ENCODE measurements around the gene FTSJ1. TPM values are rescaled to one million over a fixed set of nuclear protein-coding genes. Genes with fewer than 3 reads are reported as not detected.

FTSJ1 gene
- total and polyA plus RNA-seq, 2 of the 4 experiments (the other 2 are of a cell fraction): 50.8 to 59.9 TPM

DNA sequence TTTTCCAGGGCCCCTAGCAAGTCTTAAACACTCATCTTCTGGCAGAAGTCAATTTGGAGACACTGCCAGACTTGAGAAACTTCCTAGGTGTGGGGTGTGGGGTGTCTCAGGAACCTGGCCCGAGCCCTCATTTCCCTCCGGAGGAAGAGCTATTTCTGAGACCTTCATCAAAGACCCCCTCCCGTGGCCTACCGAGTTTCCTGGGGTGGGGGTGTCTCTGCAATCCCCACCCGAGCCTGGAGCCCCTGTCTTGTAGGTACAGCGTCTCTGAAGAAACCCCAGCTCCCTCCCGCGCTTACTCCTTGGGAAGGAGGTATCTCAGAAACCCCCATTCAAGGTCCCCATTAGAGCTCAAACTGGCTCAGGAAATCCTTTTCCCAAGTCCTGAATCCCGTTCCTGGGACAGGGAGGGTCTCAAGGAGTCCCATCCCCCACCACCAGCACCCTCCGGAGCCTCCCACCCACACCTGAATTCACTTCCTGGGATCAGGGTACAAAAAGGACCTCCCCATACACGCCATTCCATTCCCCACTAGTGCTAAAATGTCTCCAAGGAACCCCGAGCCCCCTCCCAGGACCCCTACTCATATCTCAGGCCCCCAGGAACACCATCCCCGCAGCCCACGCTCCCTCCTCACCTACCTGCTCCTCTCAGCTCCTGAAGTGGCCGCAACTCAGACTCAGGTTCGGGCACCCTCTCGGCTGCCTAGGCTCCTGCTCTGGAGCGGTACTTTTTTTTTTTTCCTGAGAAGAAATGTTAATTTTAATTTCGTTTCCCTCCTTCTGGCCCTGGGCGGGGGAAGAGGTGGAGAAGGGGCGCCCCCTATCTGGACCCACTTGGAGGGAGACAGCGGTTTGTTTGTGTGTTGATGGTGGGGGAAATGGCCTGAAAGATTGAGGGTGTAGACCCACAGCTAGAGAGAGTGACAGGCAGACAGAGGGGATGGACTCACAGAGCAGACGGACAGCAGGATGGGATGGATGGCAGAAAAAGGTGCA is 7.0 kb upstream of the FTSJ1 start (continued):
- TF ChIP-seq SMC3 (IDR thresholded peaks at IDR 0.05; ENCODE audit: low read depth, low read length) (no peak), FOS (IDR thresholded peaks at IDR 0.05; ENCODE audit: low read depth, low read length) (no peak)

DNA sequence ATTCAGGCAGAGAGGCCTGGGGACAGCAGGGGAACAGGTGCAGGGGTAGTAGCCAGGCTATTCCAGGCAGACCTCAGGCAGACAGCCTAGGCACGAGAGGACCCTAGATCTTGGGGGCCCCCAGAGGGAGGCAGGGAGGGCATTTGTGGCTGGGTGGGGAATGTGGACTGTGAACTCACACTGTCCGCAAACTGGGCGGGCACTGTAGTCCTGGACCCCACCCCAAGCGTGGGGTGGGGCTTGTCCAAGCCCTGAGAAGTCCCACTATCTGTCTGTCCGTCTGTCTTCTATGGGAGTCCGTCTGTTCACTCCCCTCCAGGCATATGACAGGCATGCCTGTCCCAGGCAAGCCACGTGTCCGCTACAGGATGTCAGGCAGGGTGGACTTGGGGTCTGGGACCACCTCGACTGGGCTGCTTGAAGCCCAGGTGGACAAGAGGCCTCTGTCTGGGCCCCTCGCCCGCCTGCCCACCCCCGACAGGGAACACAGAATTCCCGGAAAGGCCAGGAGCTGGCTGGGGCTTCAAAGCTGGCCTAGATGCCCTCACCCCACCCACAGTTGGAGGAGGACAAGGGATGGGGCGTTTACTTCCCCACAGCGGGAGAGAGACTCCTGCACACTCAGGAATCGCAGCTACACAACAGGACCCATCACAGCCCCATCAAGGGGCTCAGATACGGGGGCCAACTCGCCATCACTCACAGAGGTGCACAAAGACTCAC is 5.7 kb upstream of the FTSJ1 start, which contains the start of gene SLC38A5:
Gene SLC38A5, minus strand, starts transcription at position 151 of the 723 bp plus-strand sequence. CDS start 2,336 bp downstream, outside the sequence.
- 68% methylated on average over 7 of the region's 18 CpGs; no CpG with 5 or more reads in 1 of the 2 experiments for WGBS, 2 experiments (ENCODE audit: extremely low coverage in 2 of 2, insufficient read length in 1 of 2)

More for the DNA sequence above, 5.7 kb upstream of the FTSJ1 start, which contains the start of gene SLC38A5:
- Histone ChIP-seq H3K36me3 (ENCODE audit: control insufficient read depth, insufficient read depth, low read length) (no peaks in the 10 kb centered on the region), H3K23ac (ENCODE audit: low read depth, low read length) (no peak within 1 kb of the TSS), H3K4me1 (ENCODE audit: control insufficient read depth, insufficient read depth, low read length) (peaks cover 9% of the 10 kb centered on the region; the same call in 1 of the 2 replicates), H3K18ac (ENCODE audit: low read depth, low read length) (no peak within 1 kb of the TSS), H2BK120ac (ENCODE audit: low read depth, low read length) (no peak within 1 kb of the TSS), H4K5ac (ENCODE audit: low read depth, low read length) (no peak within 1 kb of the TSS), H3K9ac (ENCODE audit: low read depth, low read length) (no peak within 1 kb of the TSS), H3K9me3 (ENCODE audit: control insufficient read depth, insufficient read depth, low read length) (no peaks in the 10 kb centered on the region), H2BK15ac (ENCODE audit: low read depth, low read length) (no peak within 1 kb of the TSS), H2BK20ac (ENCODE audit: low read depth, low read length) (no peak within 1 kb of the TSS), H3K27me3 (ENCODE audit: control insufficient read depth, insufficient read depth, low read length) (peaks cover 4% of the 10 kb centered on the region; the same call in 1 of the 2 replicates), H2AK9ac (replicated peaks; ENCODE audit: low read depth, low read length, poor library complexity) (peak within 1 kb of the TSS; percentile 61), H2AFZ (replicated peaks; ENCODE audit: low read length, poor library complexity) (no peak within 1 kb of the TSS), H2BK5ac (ENCODE audit: low read depth, low read length, poor library complexity, severe bottlenecking) (no peak within 1 kb of the TSS), H4K91ac (ENCODE audit: insufficient read depth, low read depth, low read length) (no peak within 1 kb of the TSS), H3K14ac (replicated peaks; ENCODE audit: low read depth, low read length) (no peak within 1 kb of the TSS), H4K8ac (ENCODE audit: low read depth in 2 of 2, low read length in 2 of 2) (no peak within 1 kb of the TSS; a peak in 1 of 4 replicates), H3K4me3 (ENCODE audit: insufficient read depth, low read depth, low read length) (no peak within 1 kb of the TSS), H3K4ac (ENCODE audit: low read depth, low read length) (no peak within 1 kb of the TSS), H4K20me1 (ENCODE audit: insufficient read depth, low read length) (no peaks in the 10 kb centered on the region), H2AK5ac (ENCODE audit: low read depth, low read length) (no peak within 1 kb of the TSS; the same call in 1 of the 2 replicates), H3K56ac (ENCODE audit: extremely low read depth, insufficient read depth, low read length) (no peak within 1 kb of the TSS), H3K9me1 (ENCODE audit: insufficient read depth, low read length) (peaks cover under 1% of the 10 kb centered on the region; the same call in 1 of the 2 replicates), H3K27ac (ENCODE audit: insufficient read depth, low read length) (no peak within 1 kb of the TSS), H3K79me1 (ENCODE audit: low read depth in 1 of 2, low read length in 2 of 2) (no peaks in the 10 kb centered on the region), H3K4me2 (ENCODE audit: low read depth, low read length) (no peak within 1 kb of the TSS)
- TF ChIP-seq RCOR1 (IDR thresholded peaks at IDR 0.05; ENCODE audit: insufficient replicate concordance, low read length) (no peak), RFX5 (IDR thresholded peaks at IDR 0.05; ENCODE audit: low read depth, low read length) (no peak), CHD1 (IDR thresholded peaks at IDR 0.05; ENCODE audit: low read depth, low read length) (no peak), MXI1 (IDR thresholded peaks at IDR 0.05; ENCODE audit: borderline replicate concordance, low read depth, low read length) (no peak), SMC3 (IDR thresholded peaks at IDR 0.05; ENCODE audit: low read depth, low read length) (no peak), BHLHE40 (IDR thresholded peaks at IDR 0.05; ENCODE audit: low read depth, low read length) (no peak)
- TF ChIP-seq, protein P1, sequence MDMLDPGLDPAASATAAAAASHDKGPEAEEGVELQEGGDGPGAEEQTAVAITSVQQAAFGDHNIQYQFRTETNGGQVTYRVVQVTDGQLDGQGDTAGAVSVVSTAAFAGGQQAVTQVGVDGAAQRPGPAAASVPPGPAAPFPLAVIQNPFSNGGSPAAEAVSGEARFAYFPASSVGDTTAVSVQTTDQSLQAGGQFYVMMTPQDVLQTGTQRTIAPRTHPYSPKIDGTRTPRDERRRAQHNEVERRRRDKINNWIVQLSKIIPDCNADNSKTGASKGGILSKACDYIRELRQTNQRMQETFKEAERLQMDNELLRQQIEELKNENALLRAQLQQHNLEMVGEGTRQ (IDR thresholded peaks at IDR 0.05; ENCODE audit: low read depth, low read length): no peak
- BruUV-seq (replicated peaks): no TSS peak
- intact Hi-C loops (cut with micrococcal nuclease) (no loop called here), in situ Hi-C loops (cut with MboI; ENCODE audit: low sequenced_read_pairs) (no loop called here), dilution Hi-C loops (cut with HindIII; ENCODE audit: low sequenced_read_pairs, unreplicated experiment) (no loop called here)
- ChIA-PET POLR2A (ENCODE audit: unreplicated experiment) (no interaction called here), CTCF (no interaction called here)
- DNase-seq (no peak), ATAC-seq (ENCODE audit: low read depth) (no peak)
